H1 (cell line): Measurements from ENCODE around the gene SCN8A. TPM values are rescaled to one million over a fixed set of nuclear protein-coding genes. Genes with fewer than 3 reads are reported as not detected.
A peak's percentile ranks its signal among the peaks of the same experiment; 100 is the strongest.

Experiments used
- CTCF ChIA-PET: fragments of 300-600 bp; sonication (Branson Sonifier 250); formaldehyde crosslinking; loops from one replicate; lab custom pipeline; 2021; ENCODE audit not compliant: partially characterized antibody; lab: Charles Lee
- POLR2A ChIA-PET: fragments of 300-600 bp; sonication (Branson Sonifier 250); formaldehyde crosslinking; loops from one replicate; lab custom pipeline; 2021; ENCODE audit warnings: inconsistent platforms; ENCODE audit not compliant: partially characterized antibody; lab: Charles Lee
- DNase-seq, 2 experiments: peaks; one replicate each; pipeline versions ENCODE4 v3.0.0 to v3.0.0-alpha.2; 2010 to 2022; ENCODE audit warnings: low spot score in 2 of 2, low read depth in 1 of 2, mixed read lengths in 1 of 2
- FAIRE-seq: peaks from 2 replicates; lab custom pipeline; 2011; peaks lifted over from hg19 to GRCh38; lab: Jason Lieb, UNC
- H2AFZ ChIP-seq: 2 replicates; pipeline ENCODE4 v1.8.1; 2012; ENCODE audit warnings: low read length, inconsistent platforms
- H2AK5ac ChIP-seq: 2 replicates; pipeline ENCODE4 v1.6.1; 2013; ENCODE audit warnings: low read depth, low read length
- H2BK120ac ChIP-seq: replicated peaks from 2 replicates; pipeline ENCODE3; 2013; ENCODE audit warnings: low read depth, low read length, inconsistent platforms
- H2BK12ac ChIP-seq: 2 replicates; pipeline ENCODE4 v1.6.1; 2013; ENCODE audit warnings: low read depth, low read length
- H2BK15ac ChIP-seq: 2 replicates; pipeline ENCODE4 v1.6.1; 2013; ENCODE audit warnings: low read length
- H2BK20ac ChIP-seq: 2 replicates; pipeline ENCODE4 v1.6.1; 2013; ENCODE audit warnings: low read length
- H2BK5ac ChIP-seq: 2 replicates; pipeline ENCODE4 v1.6.1; 2013; ENCODE audit warnings: low read depth, low read length
- H3K14ac ChIP-seq: 2 replicates; pipeline ENCODE4 v1.6.1; 2013; ENCODE audit warnings: inconsistent platforms; ENCODE audit not compliant: insufficient read length
- H3K18ac ChIP-seq: 2 replicates; pipeline ENCODE4 v1.6.1; 2013; ENCODE audit warnings: low read length; ENCODE audit errors: extremely low read depth
- H3K23ac ChIP-seq: 2 replicates; pipeline ENCODE4 v1.6.1; 2013; ENCODE audit warnings: inconsistent platforms; ENCODE audit not compliant: insufficient read length
- H3K23me2 ChIP-seq: 2 replicates; pipeline ENCODE4 v1.6.1; 2013; ENCODE audit warnings: low read depth, low read length
- H3K27ac ChIP-seq: 2 replicates; pipeline ENCODE4 v1.6.1; 2011; ENCODE audit warnings: low read depth, low read length, inconsistent platforms
- H3K27me3 ChIP-seq, 4 experiments: replicated peaks in 1 of 4; 1 replicate in 1 of 4; 2 replicates in 3 of 4; pipeline versions ENCODE4 v1.6.1 to v1.8.1; 2011 to 2013; ENCODE audit warnings: low read length in 3 of 4, mild to moderate bottlenecking in 3 of 4, inconsistent platforms in 2 of 4, mixed read lengths in 2 of 4, moderate library complexity in 1 of 4; ENCODE audit not compliant: control insufficient read depth in 3 of 4, insufficient read depth in 3 of 4; ENCODE audit errors: extremely low read depth in 1 of 4
- H3K36me3 ChIP-seq, 4 experiments: 2 replicates each; pipeline versions ENCODE4 v1.6.1 to v1.8.1; 2011 to 2013; ENCODE audit warnings: mild to moderate bottlenecking in 4 of 4, low read length in 3 of 4, moderate library complexity in 2 of 4, control low read depth in 1 of 4, inconsistent platforms in 1 of 4; ENCODE audit not compliant: insufficient read depth in 4 of 4, control insufficient read depth in 2 of 4
- H3K4ac ChIP-seq: replicated peaks from 2 replicates; pipeline ENCODE3; 2013; ENCODE audit warnings: low read length, low read depth, mixed read lengths, inconsistent platforms; ENCODE audit not compliant: insufficient read length
- H3K4me1 ChIP-seq, 4 experiments: replicated peaks in 1 of 4; 1 replicate in 1 of 4; 2 replicates in 3 of 4; pipeline versions ENCODE4 v1.6.1 to v1.8.1; 2011 to 2013; ENCODE audit warnings: low read length in 3 of 4, inconsistent platforms in 2 of 4, mixed read lengths in 1 of 4; ENCODE audit not compliant: insufficient read depth in 4 of 4, control insufficient read depth in 3 of 4
- H3K4me2 ChIP-seq, 2 experiments: 2 replicates each; pipeline versions ENCODE4 v1.6.1 to v1.8.1; 2011 to 2013; ENCODE audit warnings: low read depth in 2 of 2, low read length in 2 of 2, control low read depth in 1 of 2, inconsistent platforms in 1 of 2, mild to moderate bottlenecking in 1 of 2; ENCODE audit not compliant: insufficient read depth in 1 of 2
- H3K4me3 ChIP-seq, 4 experiments: fragments of 200-600, 300-600 bp in 1 of 4; sonication (generic), shearing (Covaris generic), sonication (Bioruptor Twin) in 1 of 4; 2 replicates each; pipeline versions ENCODE4 v1.5.1 to v1.8.1; 2011 to 2016; ENCODE audit warnings: low read length in 4 of 4, low read depth in 3 of 4, control low read depth in 2 of 4, inconsistent platforms in 2 of 4, mild to moderate bottlenecking in 2 of 4, mixed read lengths in 1 of 4, moderate library complexity in 1 of 4; ENCODE audit not compliant: insufficient read depth in 2 of 4; ENCODE audit errors: extremely low read depth in 1 of 4
- H3K56ac ChIP-seq: replicated peaks from 2 replicates; pipeline ENCODE3; 2013; ENCODE audit warnings: low read depth, mild to moderate bottlenecking, mixed read lengths, low read length, inconsistent platforms; ENCODE audit not compliant: insufficient read length
- H3K79me1 ChIP-seq: 2 replicates; pipeline ENCODE4 v1.6.1; 2013; ENCODE audit warnings: low read depth, low read length, control low read depth
- H3K79me2 ChIP-seq, 2 experiments: 2 replicates each; pipeline versions ENCODE4 v1.6.1 to v1.8.1; 2012 to 2013; ENCODE audit warnings: low read length in 2 of 2, mild to moderate bottlenecking in 2 of 2, inconsistent platforms in 1 of 2; ENCODE audit not compliant: insufficient read depth in 2 of 2, control insufficient read depth in 1 of 2
- H3K9ac ChIP-seq, 4 experiments: replicated peaks in 1 of 4; 1 replicate in 1 of 4; 2 replicates in 3 of 4; pipeline versions ENCODE4 v1.6.1 to v1.8.1; 2011 to 2013; ENCODE audit warnings: low read depth in 3 of 4, low read length in 3 of 4, control low read depth in 2 of 4, mild to moderate bottlenecking in 2 of 4, moderate library complexity in 2 of 4, inconsistent platforms in 1 of 4; ENCODE audit errors: extremely low read depth in 1 of 4
- H3K9me3 ChIP-seq, 2 experiments: 2 replicates each; pipeline versions ENCODE4 v1.6.1 to v1.8.1; 2012 to 2013; ENCODE audit warnings: mild to moderate bottlenecking in 2 of 2, moderate library complexity in 2 of 2, control low read depth in 1 of 2, inconsistent platforms in 1 of 2, low read depth in 1 of 2, low read length in 1 of 2, mixed read lengths in 1 of 2; ENCODE audit not compliant: insufficient read depth in 2 of 2
- H4K20me1 ChIP-seq, 2 experiments: replicated peaks in 1 of 2; 2 replicates each; pipeline versions ENCODE3 to v1.8.1; 2011 to 2013; ENCODE audit warnings: inconsistent platforms in 2 of 2, low read length in 2 of 2, mild to moderate bottlenecking in 1 of 2; ENCODE audit not compliant: insufficient read depth in 2 of 2, control insufficient read depth in 1 of 2
- H4K5ac ChIP-seq: 2 replicates; pipeline ENCODE4 v1.6.1; 2013; ENCODE audit warnings: low read length, low read depth, mixed read lengths, inconsistent platforms; ENCODE audit not compliant: insufficient read length
- H4K8ac ChIP-seq: 2 replicates; pipeline ENCODE4 v1.8.0; 2013; ENCODE audit warnings: mild to moderate bottlenecking, moderate library complexity, low read length, inconsistent platforms; ENCODE audit not compliant: insufficient read depth; ENCODE audit errors: extremely low read depth
- H4K91ac ChIP-seq: replicated peaks from 2 replicates; pipeline ENCODE3; 2013; ENCODE audit warnings: low read length, mixed read lengths, inconsistent platforms; ENCODE audit not compliant: insufficient read length
- BRCA1 ChIP-seq: IDR thresholded peaks from 2 replicates; pipeline ENCODE4 v1.6.1; 2012; ENCODE audit warnings: low read depth, low read length, improper control_type of control experiment
- CEBPB ChIP-seq: IDR thresholded peaks from 2 replicates; pipeline ENCODE4 v1.6.1; 2012; ENCODE audit warnings: low read depth, low read length
- CTBP2 ChIP-seq: IDR thresholded peaks from 2 replicates; pipeline ENCODE4 v1.7.0; 2011; ENCODE audit warnings: borderline replicate concordance, mild to moderate bottlenecking, moderate library complexity, mixed read lengths, low read length; ENCODE audit not compliant: insufficient read depth, insufficient read length
- EGR1 ChIP-seq: IDR thresholded peaks from 2 replicates; pipeline ENCODE4 v1.6.1; 2011; ENCODE audit warnings: low read depth, low read length, borderline replicate concordance
- POU5F1 ChIP-seq: IDR thresholded peaks from 2 replicates; pipeline ENCODE4 v1.6.1; 2011; ENCODE audit warnings: low read depth, mild to moderate bottlenecking, low read length, moderate library complexity
- SUZ12 ChIP-seq: fragments of 200-600 bp; sonication (generic); IDR thresholded peaks from 2 replicates; pipeline ENCODE4 v1.6.1; 2012; ENCODE audit warnings: mild to moderate bottlenecking, inconsistent platforms, low read length, moderate library complexity, mixed read lengths
- TEAD4 ChIP-seq: IDR thresholded peaks from 2 replicates; pipeline ENCODE4 v1.6.1; 2012; ENCODE audit warnings: low read depth, low read length, inconsistent platforms, mixed read lengths
- WGBS, 2 experiments: shearing (Covaris generic) in 1 of 2; methylation state at CpG; one replicate each; pipeline versions ENCODE4 v1.1.6 to v1.1.7; 2013 to 2015; ENCODE audit warnings: low lambda C conversion rate in 2 of 2, mixed read lengths in 2 of 2, inconsistent platforms in 1 of 2, low coverage in 1 of 2, missing lambda C conversion rate in 1 of 2; ENCODE audit not compliant: insufficient replicate concordance in 2 of 2, insufficient coverage in 1 of 2, insufficient read length in 1 of 2; ENCODE audit errors: extremely low coverage in 1 of 2, missing lambda C conversion rate in 1 of 2; 5-methylcytosine and 5-hydroxymethylcytosine counted together
- polyA plus RNA-seq, 7 experiments: library from polyadenylated mRNA; depleted of rRNA in 3 of 7; stranded (reverse) in 5 of 7; unstranded in 2 of 7; fragments of >200 nt in 5 of 7; fragments of 200-250 nt in 2 of 7; gene quantifications; 1 replicate in 5 of 7; 2 replicates in 1 of 7; 4 replicates in 1 of 7; pipeline versions ENCODE4 v1.2.1 to v1.2.3, GENCODE V29; 2011 to 2013; ENCODE audit warnings: missing spikeins in 2 of 7, mixed read lengths in 2 of 7
- total RNA-seq: library from RNA; stranded (reverse); fragmentation: NEBNext Ultra II Directional; extraction: Animal tissue kit (Norgen Biotek cat#: 25700); gene quantifications from 2 replicates; pipeline ENCODE4 v1.2.1, GENCODE V29; 2021

SCN8A gene
- total and polyA plus RNA-seq, 2 of the 8 experiments (the other 6 are each of a cell fraction or from before 2014, with no cell fraction given), result 6.3 to 10.7 TPM

- no peak overlapping the region for H3K4me3 ChIP-seq
- no peaks in the 10 kb centered on the region for H3K79me2 ChIP-seq
- no peak overlapping the region for H3K23ac ChIP-seq
- H3K36me3 ChIP-seq, result no peaks in the 10 kb centered on the region; a peak in 1 of 8 replicates
- POLR2A ChIA-PET, result interaction anchor here (1.1 to 2.1 kb wide), 3 partner anchors 9 to 31 kb away, joined by 4 to 6 read pairs (median 5); no protein-coding TSS in a partner anchor
- no peak overlapping the region for H4K8ac ChIP-seq
- H3K4ac ChIP-seq, result no peak overlapping the region
- peaks cover 0 to 9% of the 10 kb centered on the region in 2 experiments for H4K20me1 ChIP-seq
- peaks cover 10 to 32% (median 25%) of the 10 kb centered on the region in 4 experiments for H3K4me1 ChIP-seq
- H3K79me1 ChIP-seq, result no peaks in the 10 kb centered on the region; the same call in 1 of the 2 replicates
- no peak for DNase-seq
- peaks cover 0 to 10% (median 6%) of the 10 kb centered on the region in 4 experiments; a peak in 5 of 7 replicates for H3K27me3 ChIP-seq
- no peak overlapping the region for H2BK5ac ChIP-seq
- no peak overlapping the region for H2BK20ac ChIP-seq
- H2BK15ac ChIP-seq, result 0 out of 2 replicates have a peak overlapping the region, but pooled peaks have one; percentile 88
- no peak overlapping the region for H2BK12ac ChIP-seq
- H3K23me2 ChIP-seq, result peaks cover 9% of the 10 kb centered on the region; the same call in 1 of the 2 replicates
- H3K18ac ChIP-seq, result no peak overlapping the region
- no peak overlapping the region for H2AFZ ChIP-seq
- no peak overlapping the region for H4K5ac ChIP-seq
- FAIRE-seq, result no peak
- H4K91ac ChIP-seq, result no peak overlapping the region
- H3K56ac ChIP-seq, result no peak overlapping the region
- H3K9me3 ChIP-seq, result no peaks in the 10 kb centered on the region
- H3K27ac ChIP-seq, result no peak overlapping the region
- WGBS, 2 experiments, result 85% methylated on average over 5 of the region's 5 CpGs; no CpG with 5 or more reads in 1 of the 2 experiments
- no peak overlapping the region for H2BK120ac ChIP-seq
- no peak overlapping the region for H2AK5ac ChIP-seq
- CTCF ChIA-PET, result interaction anchor here (0.8 to 5.3 kb wide), 19 partner anchors 7 to 403 kb away, joined by 3 to 106 read pairs (median 16); partner anchors contain the start of genes ANKRD33 and SLC4A8
- H3K9ac ChIP-seq, result no peak overlapping the region
- H3K14ac ChIP-seq, result no peak overlapping the region
- no peak overlapping the region for H3K4me2 ChIP-seq
- TF ChIP-seq TEAD4 (no peak), CTBP2 (no peak), SUZ12 (no peak), CEBPB (no peak), POU5F1 (no peak), BRCA1 (no peak), EGR1 (no peak)
Measured at GRCh38 chr12:51825216-51825615, 234.2 kb downstream of the SCN8A start.
